Measurements from ENCODE around the gene SCRN3.

- TF ChIP-seq ZNF274 (IDR thresholded peaks at IDR 0.05; ENCODE audit: low read depth, low read length) (no peak), YY1 (IDR thresholded peaks at IDR 0.05; ENCODE audit: insufficient read depth, insufficient read length) (no peak)
Measured at GRCh38 chr2:174430066-174430465, 34.5 kb downstream of the SCRN3 start.

Data from NT2/D1 (cell line).